ENCODE measurements around the gene LHX3. TPM values are rescaled to one million over a fixed set of nuclear protein-coding genes. Genes with fewer than 3 reads are reported as not detected.

Gene LHX3
- total RNA-seq, 1 donor from 2014 or later, result not detected

DNA sequence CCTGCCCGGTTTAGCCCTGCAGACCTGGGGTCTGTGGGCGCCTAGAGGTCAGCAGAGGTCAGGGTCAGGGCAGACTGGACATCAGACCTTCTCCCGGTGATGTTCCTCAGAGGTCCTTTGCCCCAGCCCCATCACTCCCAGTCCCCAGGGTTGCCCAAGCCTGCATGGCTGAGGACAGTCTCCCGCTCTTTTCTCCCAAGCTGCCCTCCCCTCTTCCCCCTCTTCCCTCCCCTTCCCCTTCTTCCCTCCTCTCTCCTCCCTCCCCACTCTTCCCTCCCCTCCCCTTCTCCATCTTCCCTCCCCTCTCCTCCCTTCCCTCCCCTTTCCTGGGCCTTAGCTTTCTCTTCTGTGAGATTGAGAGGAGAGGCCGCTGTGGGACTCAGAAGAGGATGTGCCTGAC lies 10.4 kb downstream of the LHX3 start:
- intact Hi-C loops (cut with micrococcal nuclease), result no loop called here

DNA sequence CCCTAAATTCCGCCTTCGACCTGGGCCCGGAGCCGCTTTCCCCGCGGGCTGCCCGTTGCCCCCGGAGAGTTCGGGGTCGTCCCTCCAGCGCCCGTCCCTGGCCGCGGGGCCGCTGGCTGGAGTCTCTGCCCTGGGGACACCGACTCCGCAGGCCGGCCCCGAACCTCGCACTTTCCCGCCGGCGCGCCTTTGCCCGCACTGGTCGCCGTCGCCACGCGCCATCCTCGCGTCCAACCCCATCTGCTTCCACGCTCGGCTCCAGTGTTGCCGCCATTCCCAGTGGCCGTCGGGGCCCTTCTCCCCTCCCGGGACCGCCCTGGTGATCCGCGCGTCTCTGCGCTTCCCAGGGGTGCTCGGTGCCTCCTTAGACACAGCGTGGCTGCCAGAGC lies 11.0 kb downstream of the LHX3 start:
- intact Hi-C loops (cut with micrococcal nuclease), result no loop called here

- intact Hi-C loops (cut with micrococcal nuclease), result no loop called here
Observed at GRCh38 chr9:136193127-136193890, 11.6 kb downstream of the LHX3 start.

DNA sequence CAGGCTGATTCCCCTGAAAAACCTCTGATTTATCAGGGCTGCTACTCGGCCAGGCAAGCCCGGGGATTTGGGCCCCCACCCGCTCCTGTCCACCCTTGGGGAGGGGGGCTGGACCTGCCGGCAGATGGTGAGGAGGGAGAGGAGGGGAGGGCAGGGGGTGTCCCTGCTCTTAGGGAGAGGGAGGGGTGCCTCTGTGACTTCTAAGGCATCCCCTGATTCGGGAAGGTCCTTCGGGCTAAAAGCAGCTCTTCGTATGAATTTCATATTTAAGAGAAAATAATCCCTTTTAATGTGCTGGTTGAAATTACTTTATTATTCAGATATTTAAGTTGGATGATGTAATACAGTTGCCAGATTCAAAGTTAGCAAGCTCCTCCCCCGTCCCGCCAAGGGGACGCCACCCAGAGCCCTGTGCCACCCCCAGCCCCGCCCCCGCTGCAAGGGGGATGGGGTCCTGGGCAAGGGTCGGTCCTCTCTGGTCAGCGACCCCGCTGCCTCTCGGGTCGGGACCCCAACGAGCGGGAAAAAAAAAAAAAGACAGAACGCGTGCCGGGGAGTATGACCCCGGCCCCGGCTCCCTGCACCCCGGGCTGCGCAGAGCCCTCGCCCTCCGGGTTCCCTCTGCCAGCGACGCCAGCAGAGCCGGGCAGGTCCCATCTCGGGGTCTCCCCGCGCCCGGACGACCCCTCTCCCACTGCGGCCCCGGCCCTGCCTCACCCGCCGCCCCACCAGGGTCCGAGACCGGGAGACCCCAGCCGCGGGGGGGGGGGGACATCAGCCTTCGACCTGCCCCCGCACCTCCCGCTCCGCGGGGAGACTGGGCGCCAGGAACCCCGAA lies 12.4 kb downstream of the LHX3 start:
- intact Hi-C loops (cut with micrococcal nuclease), result no loop called here

DNA sequence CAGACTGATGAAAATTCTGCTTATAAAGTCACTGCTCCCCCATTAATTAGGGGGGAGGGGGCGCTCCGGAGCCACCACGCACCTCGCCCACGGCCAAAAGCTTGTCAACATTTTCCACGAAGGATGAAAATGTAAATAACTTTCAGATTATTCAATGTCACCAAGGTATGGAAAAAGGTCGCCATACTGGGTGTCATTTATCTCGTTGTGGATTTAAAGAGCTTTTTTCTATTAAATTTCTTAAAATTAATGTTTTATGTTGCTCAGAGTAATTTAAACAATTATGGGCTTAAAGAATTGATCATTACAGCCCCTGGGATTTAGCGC lies 13.0 kb downstream of the LHX3 start:
- intact Hi-C loops (cut with micrococcal nuclease), result no loop called here

DNA sequence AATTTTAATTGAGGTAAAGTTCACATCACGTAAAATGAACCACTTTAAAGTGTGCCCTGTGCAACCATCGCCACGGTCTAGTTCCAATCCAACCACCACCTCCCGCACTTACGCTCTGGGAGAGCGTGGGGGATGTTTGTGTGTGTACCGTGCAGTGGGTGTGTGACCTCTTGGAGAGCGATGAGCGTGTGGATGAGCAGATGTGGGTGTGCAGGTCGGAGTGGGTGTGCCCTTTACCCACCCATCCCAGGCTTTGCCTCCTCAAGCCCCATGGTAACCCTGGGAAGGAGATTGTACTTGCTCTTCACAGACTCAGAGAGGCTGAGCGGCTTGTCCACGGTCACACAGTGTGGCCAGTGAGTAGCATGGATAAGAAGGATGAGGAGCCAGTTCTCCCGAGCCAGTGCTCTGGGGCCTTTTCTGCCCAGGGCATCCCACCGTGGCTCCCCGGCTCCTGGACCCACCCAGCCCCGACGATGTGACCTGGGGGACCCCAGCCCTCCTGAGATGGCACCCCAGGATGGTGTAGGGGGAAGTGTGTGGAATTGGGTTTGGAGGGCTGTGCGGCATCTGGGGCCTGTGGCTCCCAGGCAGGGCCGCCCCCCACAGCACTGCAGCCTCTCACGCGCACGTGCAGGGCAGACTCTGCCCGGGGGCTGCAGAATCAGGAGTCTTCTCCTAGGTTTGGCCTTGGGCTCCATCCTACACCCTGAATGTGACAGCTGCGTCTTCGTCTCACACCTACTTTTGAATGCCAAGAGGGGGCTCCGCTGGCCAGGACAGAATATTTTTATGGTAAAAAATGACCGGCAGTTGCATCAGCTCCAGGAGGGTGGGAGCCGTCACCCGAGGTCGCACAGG lies 13.6 kb downstream of the LHX3 start:
- intact Hi-C loops (cut with micrococcal nuclease), result no loop called here

DNA sequence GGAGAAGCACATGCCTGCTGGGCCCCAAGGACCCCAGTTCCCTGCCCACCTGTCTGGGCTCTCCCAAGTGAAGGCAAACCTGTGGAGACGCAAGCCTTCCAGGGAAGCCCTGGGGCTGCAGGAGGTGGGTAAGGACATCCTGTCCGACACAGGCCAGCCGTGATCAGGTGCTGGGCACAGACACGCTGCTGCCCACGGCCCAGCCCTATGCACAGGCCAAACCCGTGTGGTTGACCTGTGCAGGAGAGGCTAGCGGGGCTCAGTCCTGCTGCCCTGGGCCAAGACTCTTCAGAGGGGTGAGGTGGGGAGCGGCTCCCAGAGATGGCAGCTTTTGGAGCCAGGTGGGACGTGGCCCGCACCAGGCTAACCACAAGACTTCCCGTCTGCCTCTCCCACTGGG lies 14.3 kb downstream of the LHX3 start:
- intact Hi-C loops (cut with micrococcal nuclease), result no loop called here

DNA sequence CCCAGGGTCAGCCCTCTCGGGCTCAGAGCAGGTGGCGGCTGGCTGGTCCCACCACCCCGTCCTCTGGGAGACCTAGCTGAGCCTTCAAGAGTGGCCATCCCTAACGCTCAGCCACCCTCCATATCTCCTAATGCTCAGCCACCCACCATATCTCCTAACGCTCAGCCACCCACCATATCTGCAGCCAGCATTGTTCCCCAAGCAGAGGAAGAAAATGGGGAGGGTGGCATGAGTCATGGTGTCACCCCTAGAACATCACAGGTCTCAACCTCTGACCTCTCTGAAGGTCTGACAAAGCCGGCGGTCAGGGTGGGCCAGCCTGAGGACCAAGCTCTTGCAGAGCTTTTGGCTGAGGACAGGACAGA lies 14.7 kb downstream of the LHX3 start:
- intact Hi-C loops (cut with micrococcal nuclease), result no loop called here

DNA sequence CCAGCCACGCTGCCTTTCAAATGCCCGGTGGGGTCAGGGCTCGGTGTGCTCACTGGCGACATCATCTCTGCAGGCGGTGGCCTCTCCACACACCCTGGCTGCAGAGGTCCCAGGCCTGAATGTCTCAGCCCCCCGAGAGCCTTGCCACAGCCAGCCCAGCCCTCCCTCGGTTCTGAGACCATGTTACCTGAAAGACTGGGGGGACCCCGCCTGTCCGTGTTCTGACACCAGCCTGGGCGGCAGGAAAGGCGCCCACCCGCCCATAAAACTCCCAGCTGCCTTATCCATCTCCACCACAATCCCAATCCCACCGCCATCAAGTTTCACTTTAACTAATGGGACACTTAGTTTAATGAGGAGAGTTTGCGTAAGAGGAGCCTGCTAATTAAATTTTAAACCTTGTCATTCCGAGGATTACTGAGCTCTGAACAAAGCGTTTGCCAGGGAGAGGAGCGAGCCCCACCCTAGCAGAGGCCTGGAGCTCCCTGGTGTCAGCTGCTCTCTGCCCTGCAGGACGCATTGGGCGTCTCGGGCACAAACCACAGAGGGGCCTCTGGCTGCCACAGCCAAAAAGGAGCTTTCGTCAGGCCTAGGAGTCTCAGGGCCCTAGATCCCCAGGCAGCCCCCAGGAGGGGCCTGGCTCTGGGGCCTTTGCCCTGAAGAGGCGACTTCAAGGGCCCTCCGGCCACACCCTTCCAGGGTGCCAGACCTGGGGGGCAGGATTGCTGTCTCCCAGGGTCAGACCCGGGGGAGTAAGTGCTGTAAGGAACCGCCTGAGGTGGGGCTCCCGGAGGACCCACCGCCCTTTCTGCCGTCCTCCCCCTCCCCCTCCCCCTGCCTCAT lies 15.3 kb downstream of the LHX3 start:
- intact Hi-C loops (cut with micrococcal nuclease), result no loop called here

GRCh38 chr9:136187683-136188586 lies 17.0 kb downstream of the LHX3 start:
- intact Hi-C loops (cut with micrococcal nuclease), result no loop called here

DNA sequence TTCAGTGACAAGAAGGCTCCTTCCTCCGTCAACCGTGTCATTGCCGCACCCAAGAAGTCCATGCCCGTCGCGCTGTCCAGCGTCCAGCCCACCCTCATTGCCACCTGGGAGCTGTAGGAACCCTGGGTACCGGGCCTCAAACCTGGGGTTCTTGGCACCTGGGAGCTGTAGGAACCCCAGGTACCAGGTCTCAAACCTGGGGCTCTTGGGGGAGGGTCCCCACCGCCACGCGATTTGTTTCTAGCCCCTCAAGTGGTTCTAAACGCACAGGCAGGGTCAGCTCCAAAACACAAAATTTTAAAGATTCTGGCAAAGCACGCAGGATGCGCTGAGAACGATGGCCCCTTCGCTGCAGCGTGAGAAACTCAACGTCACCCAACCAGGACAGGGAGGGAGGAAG lies 17.7 kb downstream of the LHX3 start:
- intact Hi-C loops (cut with micrococcal nuclease), result no loop called here

GRCh38 chr9:136186386-136186785 lies 18.5 kb downstream of the LHX3 start:
- intact Hi-C loops (cut with micrococcal nuclease), result no loop called here

GRCh38 chr9:136185596-136186366 lies 19.1 kb downstream of the LHX3 start:
- intact Hi-C loops (cut with micrococcal nuclease), result no loop called here

GRCh38 chr9:136185066-136185465 lies 19.9 kb downstream of the LHX3 start:
- intact Hi-C loops (cut with micrococcal nuclease), result no loop called here

- intact Hi-C loops (cut with micrococcal nuclease), result no loop called here
Observed at GRCh38 chr9:136182850-136183422, 22.0 kb downstream of the LHX3 start.

GRCh38 chr9:136182420-136182787 lies 22.5 kb downstream of the LHX3 start:
- intact Hi-C loops (cut with micrococcal nuclease), result no loop called here

GRCh38 chr9:136181784-136182419 lies 23.0 kb downstream of the LHX3 start:
- intact Hi-C loops (cut with micrococcal nuclease), result no loop called here

GRCh38 chr9:136180586-136180985 lies 24.3 kb downstream of the LHX3 start:
- intact Hi-C loops (cut with micrococcal nuclease), result no loop called here

DNA sequence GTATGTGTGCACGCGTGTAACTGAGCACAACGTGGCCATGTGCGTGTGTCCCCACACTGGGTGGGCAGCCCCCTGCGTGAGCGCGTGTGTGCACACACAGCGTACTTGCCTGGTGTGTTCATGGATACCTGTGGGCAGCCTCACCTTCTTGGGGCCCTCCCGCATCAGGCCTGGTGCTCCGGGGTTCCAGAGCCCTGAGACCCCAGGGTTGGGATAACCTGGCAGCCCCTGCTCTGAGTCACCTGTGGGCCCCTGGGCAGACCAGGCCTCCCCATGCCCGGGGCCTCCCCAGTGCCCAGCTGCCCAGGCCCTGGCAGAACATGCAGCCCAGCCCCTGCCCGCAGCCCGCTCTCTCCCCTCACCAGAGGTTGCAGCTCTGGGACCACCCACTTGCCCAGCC lies 25.2 kb downstream of the LHX3 start:
- intact Hi-C loops (cut with micrococcal nuclease), result no loop called here

Data from T-helper 2 cell treated with Interferon-gamma antibody and Interleukin-4, amounts not matched to agents 100 ng/mL and 5 ng/mL, for 36 hours (primary cell).